WTC11 (cell line): ENCODE data around the gene DENND4A. TPM values are rescaled to one million over a fixed set of nuclear protein-coding genes. Genes with fewer than 3 reads are reported as not detected.
A peak's percentile ranks its signal among the peaks of the same experiment; 100 is the strongest.

Source experiments
- ATAC-seq: fragments of 200-7000 bp; cut with Tn5 transposase; 2 replicates; pipeline ENCODE4 v1.10.0; 2021; ENCODE audit warnings: mild to moderate bottlenecking, moderate library complexity
- CTCF ChIA-PET: fragments of 300-600 bp; sonication (Branson Sonifier 250); formaldehyde crosslinking; loops from one replicate; lab custom pipeline; 2021; ENCODE audit warnings: antibody characterized with exemption; lab: Charles Lee
- POLR2A ChIA-PET: fragments of 350-600 bp; sonication (Branson Sonifier 250); formaldehyde crosslinking; loops from one replicate; lab custom pipeline; 2021; ENCODE audit warnings: antibody characterized with exemption; lab: Charles Lee
- DNase-seq: peaks from one replicate; pipeline ENCODE4 v3.0.0; 2021; ENCODE audit warnings: low spot score
- H3K27ac Mint-ChIP-seq: 2 replicates; pipeline ENCODE4 v1.8.0; 2021; ENCODE audit warnings: mixed read lengths
- H3K27me3 Mint-ChIP-seq: 2 replicates; pipeline ENCODE4 v1.8.0; 2021; ENCODE audit warnings: low read depth, mild to moderate bottlenecking, moderate library complexity, mixed read lengths
- H3K36me3 Mint-ChIP-seq: 2 replicates; pipeline ENCODE4 v1.8.0; 2021; ENCODE audit warnings: mixed read lengths
- H3K4me1 Mint-ChIP-seq: 2 replicates; pipeline ENCODE4 v1.8.0; 2022; ENCODE audit warnings: mixed read lengths
- H3K4me3 Mint-ChIP-seq: 2 replicates; pipeline ENCODE4 v1.8.0; 2021; ENCODE audit warnings: mild to moderate bottlenecking, moderate library complexity, mixed read lengths
- H3K9me3 Mint-ChIP-seq: 2 replicates; pipeline ENCODE4 v1.8.0; 2021; ENCODE audit warnings: mixed read lengths
- GRHL2 ChIP-seq: fragments of 250-450 bp; sonication (Bioruptor Pico); IDR thresholded peaks from 2 replicates; pipeline ENCODE4 v1.8.0; 2022; ENCODE audit warnings: mild to moderate bottlenecking, moderate library complexity; ENCODE audit not compliant: insufficient replicate concordance, severe bottlenecking
- IRF2 ChIP-seq: sonication (generic); formaldehyde crosslinking; IDR thresholded peaks from 2 replicates; pipeline ENCODE4 v1.8.0; 2022; ENCODE audit warnings: low read depth, missing genetic modification reagents, borderline replicate concordance
- NR1H2 ChIP-seq: sonication (generic); formaldehyde crosslinking; IDR thresholded peaks from 2 replicates; pipeline ENCODE4 v1.9.0; 2021; ENCODE audit warnings: mild to moderate bottlenecking, moderate library complexity, missing genetic modification reagents
- NR2C2 ChIP-seq: sonication (generic); formaldehyde crosslinking; IDR thresholded peaks from 2 replicates; pipeline ENCODE4 v1.8.0; 2022; ENCODE audit warnings: mild to moderate bottlenecking, missing genetic modification reagents
- SMAD3 ChIP-seq: sonication (generic); formaldehyde crosslinking; IDR thresholded peaks from 2 replicates; pipeline ENCODE4 v1.8.0; 2022; ENCODE audit warnings: missing genetic modification reagents, mild to moderate bottlenecking, borderline replicate concordance
- SMAD4 ChIP-seq: sonication (generic); formaldehyde crosslinking; IDR thresholded peaks from 2 replicates; pipeline ENCODE4 v1.8.0; 2022; ENCODE audit warnings: mild to moderate bottlenecking, missing genetic modification reagents
- SP1 ChIP-seq: sonication (generic); formaldehyde crosslinking; conservative IDR thresholded peaks from 2 replicates; pipeline ENCODE4 v1.8.1; 2022; ENCODE audit warnings: missing genetic modification reagents
- ZNF219 ChIP-seq: sonication (generic); formaldehyde crosslinking; IDR thresholded peaks from 2 replicates; pipeline ENCODE4 v1.8.0; 2023; ENCODE audit warnings: missing genetic modification reagents, mild to moderate bottlenecking, borderline replicate concordance
- total RNA-seq: library from RNA; stranded (reverse); gene quantifications from 3 replicates; pipeline ENCODE4 v1.2.3, GENCODE V29; 2021
- TF ChIP-seq, protein P1 (sequence below): sonication (generic); formaldehyde crosslinking; IDR thresholded peaks from 2 replicates; pipeline ENCODE4 v1.8.1; 2022; ENCODE audit warnings: low read depth, mild to moderate bottlenecking, moderate library complexity, missing genetic modification reagents, borderline replicate concordance
- TF ChIP-seq, protein P2 (sequence below): sonication (generic); formaldehyde crosslinking; IDR thresholded peaks from 2 replicates; pipeline ENCODE4 v1.8.1; 2023; ENCODE audit warnings: mild to moderate bottlenecking, moderate library complexity, missing genetic modification reagents
- TF ChIP-seq, protein P3 (sequence below): sonication (generic); formaldehyde crosslinking; IDR thresholded peaks from 2 replicates; pipeline ENCODE4 v1.8.0; 2022; ENCODE audit warnings: mild to moderate bottlenecking, missing genetic modification reagents
- TF ChIP-seq, protein P4 (sequence below): fragments of 250-450 bp; sonication (Bioruptor Pico); IDR thresholded peaks from 2 replicates; pipeline ENCODE4 v1.9.0; 2021; ENCODE audit warnings: mild to moderate bottlenecking, borderline replicate concordance
- TF ChIP-seq, protein P5 (sequence below): sonication (generic); formaldehyde crosslinking; IDR thresholded peaks from 2 replicates; pipeline ENCODE4 v1.8.1; 2022; ENCODE audit warnings: mild to moderate bottlenecking, moderate library complexity, missing genetic modification reagents
- TF ChIP-seq, protein P6 (sequence below): sonication (generic); formaldehyde crosslinking; IDR thresholded peaks from 2 replicates; pipeline ENCODE4 v1.8.1; 2022; ENCODE audit warnings: mild to moderate bottlenecking, missing genetic modification reagents, moderate library complexity, borderline replicate concordance
- TF ChIP-seq, protein P7 (sequence below): fragments of 250-450 bp; sonication (Bioruptor Pico); IDR thresholded peaks from 2 replicates; pipeline ENCODE4 v1.9.0; 2021; ENCODE audit warnings: mild to moderate bottlenecking
- TF ChIP-seq, protein P8 (sequence below): sonication (generic); formaldehyde crosslinking; IDR thresholded peaks from 2 replicates; pipeline ENCODE4 v1.8.0; 2022; ENCODE audit warnings: mild to moderate bottlenecking, missing genetic modification reagents

The DENND4A gene
- total RNA-seq, 1 experiment from 2014 or later, result 5.7 TPM

DNA sequence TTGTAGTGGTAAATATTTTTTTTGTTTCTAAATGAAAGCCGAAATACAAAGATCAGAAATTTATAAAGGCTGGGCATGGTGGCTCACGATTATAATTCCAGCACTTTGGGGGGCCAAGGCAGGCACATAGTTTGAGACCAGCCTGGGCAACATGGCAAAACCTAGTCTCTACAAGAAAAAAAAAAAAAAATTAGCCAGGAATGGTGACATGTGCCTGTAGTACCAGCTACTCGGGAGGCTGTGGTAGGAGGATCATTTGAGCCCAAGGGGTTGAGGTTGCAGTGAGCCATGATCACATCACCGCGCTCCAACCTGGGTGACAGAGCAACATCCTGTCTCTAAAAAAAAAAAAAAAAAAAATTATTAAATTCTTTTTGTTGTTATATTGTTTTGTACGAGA is 6.9 kb downstream of the DENND4A start:
- H3K4me3 Mint-ChIP-seq, result no peak overlapping the region
- CTCF ChIA-PET, result interaction anchor here (1.6 kb wide), 1 partner anchor 78 kb away, joined by 5 read pairs; no protein-coding TSS in a partner anchor
- no peak overlapping the region for H3K27ac Mint-ChIP-seq
- DNase-seq (no peak), ATAC-seq (no peak)
- H3K4me1 Mint-ChIP-seq, result 0 out of 2 replicates have a peak, but pooled peaks cover 2% of the 10 kb centered on the region
- H3K36me3 Mint-ChIP-seq, result no peaks in the 10 kb centered on the region
- TF ChIP-seq, protein P1, sequence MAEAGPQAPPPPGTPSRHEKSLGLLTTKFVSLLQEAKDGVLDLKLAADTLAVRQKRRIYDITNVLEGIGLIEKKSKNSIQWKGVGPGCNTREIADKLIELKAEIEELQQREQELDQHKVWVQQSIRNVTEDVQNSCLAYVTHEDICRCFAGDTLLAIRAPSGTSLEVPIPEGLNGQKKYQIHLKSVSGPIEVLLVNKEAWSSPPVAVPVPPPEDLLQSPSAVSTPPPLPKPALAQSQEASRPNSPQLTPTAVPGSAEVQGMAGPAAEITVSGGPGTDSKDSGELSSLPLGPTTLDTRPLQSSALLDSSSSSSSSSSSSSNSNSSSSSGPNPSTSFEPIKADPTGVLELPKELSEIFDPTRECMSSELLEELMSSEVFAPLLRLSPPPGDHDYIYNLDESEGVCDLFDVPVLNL (CRISPR knock-in tag), result no peak
- TF ChIP-seq ZNF219 (CRISPR knock-in tag) (no peak), SMAD3 (CRISPR knock-in tag) (no peak)
- TF ChIP-seq, protein P2, sequence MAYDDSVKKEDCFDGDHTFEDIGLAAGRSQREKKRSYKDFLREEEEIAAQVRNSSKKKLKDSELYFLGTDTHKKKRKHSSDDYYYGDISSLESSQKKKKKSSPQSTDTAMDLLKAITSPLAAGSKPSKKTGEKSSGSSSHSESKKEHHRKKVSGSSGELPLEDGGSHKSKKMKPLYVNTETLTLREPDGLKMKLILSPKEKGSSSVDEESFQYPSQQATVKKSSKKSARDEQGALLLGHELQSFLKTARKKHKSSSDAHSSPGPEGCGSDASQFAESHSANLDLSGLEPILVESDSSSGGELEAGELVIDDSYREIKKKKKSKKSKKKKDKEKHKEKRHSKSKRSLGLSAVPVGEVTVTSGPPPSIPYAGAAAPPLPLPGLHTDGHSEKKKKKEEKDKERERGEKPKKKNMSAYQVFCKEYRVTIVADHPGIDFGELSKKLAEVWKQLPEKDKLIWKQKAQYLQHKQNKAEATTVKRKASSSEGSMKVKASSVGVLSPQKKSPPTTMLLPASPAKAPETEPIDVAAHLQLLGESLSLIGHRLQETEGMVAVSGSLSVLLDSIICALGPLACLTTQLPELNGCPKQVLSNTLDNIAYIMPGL, result no peak
- TF ChIP-seq, protein P3, sequence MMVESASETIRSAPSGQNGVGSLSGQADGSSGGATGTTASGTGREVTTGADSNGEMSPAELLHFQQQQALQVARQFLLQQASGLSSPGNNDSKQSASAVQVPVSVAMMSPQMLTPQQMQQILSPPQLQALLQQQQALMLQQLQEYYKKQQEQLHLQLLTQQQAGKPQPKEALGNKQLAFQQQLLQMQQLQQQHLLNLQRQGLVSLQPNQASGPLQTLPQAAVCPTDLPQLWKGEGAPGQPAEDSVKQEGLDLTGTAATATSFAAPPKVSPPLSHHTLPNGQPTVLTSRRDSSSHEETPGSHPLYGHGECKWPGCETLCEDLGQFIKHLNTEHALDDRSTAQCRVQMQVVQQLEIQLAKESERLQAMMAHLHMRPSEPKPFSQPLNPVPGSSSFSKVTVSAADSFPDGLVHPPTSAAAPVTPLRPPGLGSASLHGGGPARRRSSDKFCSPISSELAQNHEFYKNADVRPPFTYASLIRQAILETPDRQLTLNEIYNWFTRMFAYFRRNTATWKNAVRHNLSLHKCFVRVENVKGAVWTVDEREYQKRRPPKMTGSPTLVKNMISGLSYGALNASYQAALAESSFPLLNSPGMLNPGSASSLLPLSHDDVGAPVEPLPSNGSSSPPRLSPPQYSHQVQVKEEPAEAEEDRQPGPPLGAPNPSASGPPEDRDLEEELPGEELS (CRISPR knock-in tag), result no peak
- TF ChIP-seq, protein P4, sequence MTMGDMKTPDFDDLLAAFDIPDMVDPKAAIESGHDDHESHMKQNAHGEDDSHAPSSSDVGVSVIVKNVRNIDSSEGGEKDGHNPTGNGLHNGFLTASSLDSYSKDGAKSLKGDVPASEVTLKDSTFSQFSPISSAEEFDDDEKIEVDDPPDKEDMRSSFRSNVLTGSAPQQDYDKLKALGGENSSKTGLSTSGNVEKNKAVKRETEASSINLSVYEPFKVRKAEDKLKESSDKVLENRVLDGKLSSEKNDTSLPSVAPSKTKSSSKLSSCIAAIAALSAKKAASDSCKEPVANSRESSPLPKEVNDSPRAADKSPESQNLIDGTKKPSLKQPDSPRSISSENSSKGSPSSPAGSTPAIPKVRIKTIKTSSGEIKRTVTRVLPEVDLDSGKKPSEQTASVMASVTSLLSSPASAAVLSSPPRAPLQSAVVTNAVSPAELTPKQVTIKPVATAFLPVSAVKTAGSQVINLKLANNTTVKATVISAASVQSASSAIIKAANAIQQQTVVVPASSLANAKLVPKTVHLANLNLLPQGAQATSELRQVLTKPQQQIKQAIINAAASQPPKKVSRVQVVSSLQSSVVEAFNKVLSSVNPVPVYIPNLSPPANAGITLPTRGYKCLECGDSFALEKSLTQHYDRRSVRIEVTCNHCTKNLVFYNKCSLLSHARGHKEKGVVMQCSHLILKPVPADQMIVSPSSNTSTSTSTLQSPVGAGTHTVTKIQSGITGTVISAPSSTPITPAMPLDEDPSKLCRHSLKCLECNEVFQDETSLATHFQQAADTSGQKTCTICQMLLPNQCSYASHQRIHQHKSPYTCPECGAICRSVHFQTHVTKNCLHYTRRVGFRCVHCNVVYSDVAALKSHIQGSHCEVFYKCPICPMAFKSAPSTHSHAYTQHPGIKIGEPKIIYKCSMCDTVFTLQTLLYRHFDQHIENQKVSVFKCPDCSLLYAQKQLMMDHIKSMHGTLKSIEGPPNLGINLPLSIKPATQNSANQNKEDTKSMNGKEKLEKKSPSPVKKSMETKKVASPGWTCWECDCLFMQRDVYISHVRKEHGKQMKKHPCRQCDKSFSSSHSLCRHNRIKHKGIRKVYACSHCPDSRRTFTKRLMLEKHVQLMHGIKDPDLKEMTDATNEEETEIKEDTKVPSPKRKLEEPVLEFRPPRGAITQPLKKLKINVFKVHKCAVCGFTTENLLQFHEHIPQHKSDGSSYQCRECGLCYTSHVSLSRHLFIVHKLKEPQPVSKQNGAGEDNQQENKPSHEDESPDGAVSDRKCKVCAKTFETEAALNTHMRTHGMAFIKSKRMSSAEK (CRISPR knock-in tag), result no peak
- H3K27me3 Mint-ChIP-seq, result no peaks in the 10 kb centered on the region
- POLR2A ChIA-PET, result no interaction called here
- no peaks in the 10 kb centered on the region for H3K9me3 Mint-ChIP-seq

DNA sequence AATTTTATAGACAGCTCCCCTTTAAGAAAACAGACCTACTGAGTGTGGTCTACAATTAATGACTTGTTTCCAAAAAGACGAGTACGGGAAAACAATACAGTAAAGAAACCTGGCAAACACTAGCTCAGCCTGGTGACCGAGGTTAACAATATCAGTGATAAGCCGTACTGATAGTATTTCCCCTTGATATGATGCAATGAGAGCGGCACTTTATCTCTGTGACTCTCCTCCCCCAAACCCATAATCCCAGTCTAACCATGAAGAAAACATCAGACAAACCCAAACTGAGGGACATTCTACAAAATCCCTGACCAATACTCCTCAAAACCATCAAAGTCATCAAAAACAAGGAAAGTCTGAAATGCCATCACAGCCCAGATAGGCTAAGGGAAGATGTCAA is 8.2 kb downstream of the DENND4A start:
- Mint-ChIP-seq H3K27me3 (no peaks in the 10 kb centered on the region), H3K4me1 (no peaks in the 10 kb centered on the region), H3K36me3 (no peaks in the 10 kb centered on the region), H3K27ac (peak overlapping the region; percentile 17; the same call in 1 of the 2 replicates), H3K9me3 (no peaks in the 10 kb centered on the region), H3K4me3 (no peak overlapping the region)
- DNase-seq, result no peak
- POLR2A ChIA-PET, result no interaction called here
- CTCF ChIA-PET, result no interaction called here
- no peak for ATAC-seq
- TF ChIP-seq, protein P5, sequence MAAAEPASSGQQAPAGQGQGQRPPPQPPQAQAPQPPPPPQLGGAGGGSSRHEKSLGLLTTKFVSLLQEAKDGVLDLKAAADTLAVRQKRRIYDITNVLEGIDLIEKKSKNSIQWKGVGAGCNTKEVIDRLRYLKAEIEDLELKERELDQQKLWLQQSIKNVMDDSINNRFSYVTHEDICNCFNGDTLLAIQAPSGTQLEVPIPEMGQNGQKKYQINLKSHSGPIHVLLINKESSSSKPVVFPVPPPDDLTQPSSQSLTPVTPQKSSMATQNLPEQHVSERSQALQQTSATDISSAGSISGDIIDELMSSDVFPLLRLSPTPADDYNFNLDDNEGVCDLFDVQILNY (CRISPR knock-in tag), result no peak
- TF ChIP-seq, protein P6, sequence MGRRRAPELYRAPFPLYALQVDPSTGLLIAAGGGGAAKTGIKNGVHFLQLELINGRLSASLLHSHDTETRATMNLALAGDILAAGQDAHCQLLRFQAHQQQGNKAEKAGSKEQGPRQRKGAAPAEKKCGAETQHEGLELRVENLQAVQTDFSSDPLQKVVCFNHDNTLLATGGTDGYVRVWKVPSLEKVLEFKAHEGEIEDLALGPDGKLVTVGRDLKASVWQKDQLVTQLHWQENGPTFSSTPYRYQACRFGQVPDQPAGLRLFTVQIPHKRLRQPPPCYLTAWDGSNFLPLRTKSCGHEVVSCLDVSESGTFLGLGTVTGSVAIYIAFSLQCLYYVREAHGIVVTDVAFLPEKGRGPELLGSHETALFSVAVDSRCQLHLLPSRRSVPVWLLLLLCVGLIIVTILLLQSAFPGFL (CRISPR knock-in tag), result no peak
- TF ChIP-seq NR1H2 (CRISPR knock-in tag) (no peak), ZNF219 (CRISPR knock-in tag) (no peak), SMAD4 (no peak), NR2C2 (CRISPR knock-in tag) (no peak), IRF2 (CRISPR knock-in tag) (no peak), GRHL2 (CRISPR knock-in tag) (no peak), SP1 (no peak)
- TF ChIP-seq, protein P7, sequence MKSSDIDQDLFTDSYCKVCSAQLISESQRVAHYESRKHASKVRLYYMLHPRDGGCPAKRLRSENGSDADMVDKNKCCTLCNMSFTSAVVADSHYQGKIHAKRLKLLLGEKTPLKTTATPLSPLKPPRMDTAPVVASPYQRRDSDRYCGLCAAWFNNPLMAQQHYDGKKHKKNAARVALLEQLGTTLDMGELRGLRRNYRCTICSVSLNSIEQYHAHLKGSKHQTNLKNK (CRISPR knock-in tag), result no peak
- TF ChIP-seq, protein P8, sequence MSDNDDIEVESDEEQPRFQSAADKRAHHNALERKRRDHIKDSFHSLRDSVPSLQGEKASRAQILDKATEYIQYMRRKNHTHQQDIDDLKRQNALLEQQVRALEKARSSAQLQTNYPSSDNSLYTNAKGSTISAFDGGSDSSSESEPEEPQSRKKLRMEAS, result no peak
- TF ChIP-seq, protein P2, result no peak
